Activated CD4-positive, CD25-positive, alpha-beta regulatory T cell treated with anti-CD3 and anti-CD28 coated beads, Interleukin-2, amount 50 U/mL, for 24 hours (primary cell): ENCODE results near the gene TENM3.

Experiments
- ATAC-seq, 2 donors: fragments of 150-1000 bp; cut with Tn5 transposase; one replicate each; pipeline ENCODE4 v1.10.0; 2021; ENCODE audit warnings: mild to moderate bottlenecking in 1 of 2, moderate library complexity in 1 of 2

Gene TENM3

GRCh38 chr4:182643801-182644682 is 400.8 kb downstream of the TENM3 start:
- ATAC-seq: no peak

- ATAC-seq: no peak
Observed at GRCh38 chr4:182644683-182645050, 401.5 kb downstream of the TENM3 start.

GRCh38 chr4:182645511-182645910 is 402.3 kb downstream of the TENM3 start:
- ATAC-seq: no peak

- no peak for ATAC-seq
Observed at GRCh38 chr4:182647646-182648300, 404.6 kb downstream of the TENM3 start.

GRCh38 chr4:182648766-182649165 is 405.6 kb downstream of the TENM3 start:
- no peak for ATAC-seq

GRCh38 chr4:182649698-182650477 is 406.7 kb downstream of the TENM3 start:
- ATAC-seq: no peak

- no peak for ATAC-seq
Observed at GRCh38 chr4:182653596-182653995, 410.4 kb downstream of the TENM3 start.

- ATAC-seq: no peak
Observed at GRCh38 chr4:182655340-182655739, 412.1 kb downstream of the TENM3 start.

GRCh38 chr4:182662551-182662950 is 419.3 kb downstream of the TENM3 start:
- no peak for ATAC-seq

- ATAC-seq: no peak
Observed at GRCh38 chr4:182671231-182671630, 428.0 kb downstream of the TENM3 start.

- no peak for ATAC-seq
Observed at GRCh38 chr4:182671749-182672148, 428.5 kb downstream of the TENM3 start.

- ATAC-seq: no peak
Observed at GRCh38 chr4:182678590-182678989, 435.4 kb downstream of the TENM3 start.

- no peak for ATAC-seq
Observed at GRCh38 chr4:182679533-182679932, 436.3 kb downstream of the TENM3 start.

GRCh38 chr4:182680234-182680653 is 437.0 kb downstream of the TENM3 start:
- ATAC-seq: no peak

GRCh38 chr4:182683661-182684060 is 440.5 kb downstream of the TENM3 start:
- no peak for ATAC-seq

GRCh38 chr4:182684796-182685195 is 441.6 kb downstream of the TENM3 start:
- no peak for ATAC-seq

- ATAC-seq: no peak
Observed at GRCh38 chr4:182688081-182688480, 444.9 kb downstream of the TENM3 start.

GRCh38 chr4:182694551-182694950 is 451.3 kb downstream of the TENM3 start:
- no peak for ATAC-seq

- ATAC-seq: no peak
Observed at GRCh38 chr4:182695009-182695408, 451.8 kb downstream of the TENM3 start.

GRCh38 chr4:182695842-182696241 is 452.6 kb downstream of the TENM3 start:
- no peak for ATAC-seq

GRCh38 chr4:182697094-182697493 is 453.9 kb downstream of the TENM3 start:
- no peak for ATAC-seq

GRCh38 chr4:182698212-182698611 is 455.0 kb downstream of the TENM3 start:
- no peak for ATAC-seq

GRCh38 chr4:182699201-182699600 is 456.0 kb downstream of the TENM3 start:
- no peak for ATAC-seq
